HUDEP-2 (cell line): Measurements from ENCODE around the gene SMIM36.
"Not testable (repeated sequence)": the region's sequence is repeated elsewhere in the genome, so short reads cannot be mapped to it uniquely, and the experiment has no call there.

Experiments
- DNase-seq, 76 experiments: peaks; one replicate each; lab custom pipeline; 2025; ENCODE audit not compliant: unreplicated experiment in 76 of 76; lab: John Stamatoyannopoulos, UW

Gene SMIM36

DNA sequence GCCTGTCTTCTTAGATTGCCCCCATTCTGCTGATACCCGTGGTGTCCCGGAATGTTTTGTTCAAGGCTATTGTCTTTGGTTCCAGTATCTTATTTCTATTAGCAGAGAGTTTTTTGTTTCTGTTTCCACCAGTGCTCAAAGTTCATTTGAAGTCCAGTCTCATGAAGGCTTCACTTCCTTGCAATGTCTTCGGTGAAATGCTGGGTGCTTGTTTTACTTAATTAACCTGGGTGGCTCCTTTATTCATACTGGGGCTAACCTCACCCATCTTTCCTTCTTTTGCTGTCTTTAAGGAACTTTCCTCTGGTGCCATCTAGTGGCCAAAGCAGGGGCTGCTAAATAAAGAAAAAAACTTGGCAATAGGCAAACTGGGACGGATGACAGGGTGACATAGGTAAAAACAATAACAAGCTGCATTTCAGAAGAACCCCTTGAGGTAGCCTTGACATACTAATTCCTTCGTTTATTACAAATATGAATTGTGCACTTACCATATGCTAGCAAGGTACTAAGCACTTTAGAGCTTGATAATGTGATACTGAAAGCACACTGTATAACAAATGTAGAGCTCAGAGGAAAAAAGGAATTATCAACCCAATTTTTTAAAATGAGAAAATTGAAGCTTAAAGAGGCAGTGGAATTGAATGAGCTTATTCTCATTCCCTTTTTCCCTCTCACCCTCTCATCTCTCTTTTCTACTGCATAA lies 2.8 kb upstream of the SMIM36 start:
- peak in 70 of 76 experiments; percentile 3 to 85 (median 53) for DNase-seq

DNA sequence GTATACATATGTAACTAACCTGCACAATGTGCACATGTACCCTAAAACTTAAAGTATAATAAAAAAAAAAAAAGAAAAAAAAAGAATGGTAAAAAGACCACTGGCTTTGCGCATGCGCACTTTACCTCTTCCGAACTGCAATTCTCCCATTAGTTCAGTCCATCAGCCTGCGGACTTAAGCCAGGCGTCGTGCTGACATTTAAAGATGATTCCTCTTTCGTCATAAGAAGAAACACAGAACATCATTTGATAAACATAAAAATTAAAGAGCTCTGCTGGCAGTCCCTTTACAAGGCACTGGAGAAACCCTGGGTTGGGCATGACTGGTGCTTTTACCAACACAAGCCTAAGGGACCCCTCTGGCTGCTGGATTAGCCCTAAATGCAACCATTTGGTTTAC lies 3.6 kb downstream of the SMIM36 start:
- DNase-seq, result not testable (repeated sequence)

DNA sequence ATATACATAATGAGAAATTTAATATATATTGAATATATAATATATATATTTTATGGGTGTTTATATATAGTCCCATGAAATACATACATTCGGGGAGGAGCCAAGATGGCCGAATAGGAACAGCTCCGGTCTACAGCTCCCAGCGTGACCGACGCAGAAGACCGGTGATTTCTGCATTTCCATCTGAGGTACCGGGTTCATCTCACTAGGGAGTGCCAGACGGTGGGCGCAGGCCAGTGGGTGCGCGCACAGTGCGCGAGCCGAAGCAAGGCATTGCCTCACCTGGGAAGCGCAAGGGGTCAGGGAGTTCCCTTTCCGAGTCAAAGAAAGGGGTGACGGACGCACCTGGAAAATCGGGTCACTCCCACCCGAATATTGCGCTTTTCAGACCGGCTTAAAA lies 9.6 kb downstream of the SMIM36 start:
- not testable (repeated sequence) for DNase-seq

DNA sequence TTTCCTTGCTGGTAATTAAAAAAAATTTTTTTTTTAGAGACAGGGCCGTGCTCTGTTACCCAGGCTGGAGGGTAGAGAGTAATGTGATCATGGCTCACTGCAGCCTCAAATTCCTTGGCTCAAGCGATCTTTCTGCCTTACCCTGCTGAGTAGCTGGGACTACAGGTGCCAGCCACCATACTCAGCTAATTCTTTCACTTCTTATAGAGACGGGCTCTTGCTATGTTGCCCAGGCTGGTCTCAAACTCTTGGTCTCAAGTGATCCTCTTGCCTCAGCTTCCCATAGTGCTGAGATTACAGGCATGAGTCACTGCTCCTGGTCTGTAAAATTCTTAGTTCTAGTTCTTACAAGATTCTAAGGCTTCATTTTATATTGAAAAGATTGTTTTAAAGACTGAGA lies 11.1 kb downstream of the SMIM36 start:
- DNase-seq, result no peak

DNA sequence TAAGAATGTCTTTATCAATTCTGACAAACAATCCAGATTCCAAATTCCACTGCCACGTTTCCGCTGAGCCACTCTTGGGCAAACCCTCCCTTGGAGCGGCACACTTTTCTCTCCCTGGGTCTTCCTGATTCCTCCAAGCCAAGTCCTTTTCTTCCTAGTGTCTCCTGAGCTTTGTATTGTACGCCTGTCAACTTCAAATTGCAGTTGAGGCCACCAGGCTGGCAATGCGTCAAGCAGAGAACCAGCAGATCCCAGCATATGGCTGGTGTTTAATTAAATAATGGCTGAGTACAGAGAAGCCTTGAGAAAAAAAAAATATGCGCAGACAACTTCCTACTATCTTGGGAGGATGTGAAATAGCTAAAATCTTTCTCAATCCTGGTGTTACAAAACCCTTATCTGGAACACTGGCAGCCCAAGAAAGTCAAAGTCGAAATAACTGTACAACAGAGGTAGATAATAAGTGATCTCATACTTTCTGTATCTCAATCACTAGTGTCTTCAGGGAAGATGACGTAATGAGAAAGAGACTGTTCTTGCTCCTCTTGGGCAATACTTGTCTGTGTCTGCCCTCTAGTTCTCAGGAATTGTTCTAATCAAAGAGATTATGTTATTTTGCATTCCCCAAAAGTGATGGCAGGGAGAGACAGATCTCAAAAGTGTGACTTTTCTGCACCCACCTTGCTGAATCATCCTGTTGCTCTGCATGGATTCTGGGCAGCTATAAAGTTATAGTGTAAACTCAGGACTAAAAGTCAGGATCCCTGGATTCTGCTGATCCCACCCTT lies 15.0 kb downstream of the SMIM36 start:
- DNase-seq, result peak in 5 of 76 experiments; percentile 6 to 48 (median 13)

DNA sequence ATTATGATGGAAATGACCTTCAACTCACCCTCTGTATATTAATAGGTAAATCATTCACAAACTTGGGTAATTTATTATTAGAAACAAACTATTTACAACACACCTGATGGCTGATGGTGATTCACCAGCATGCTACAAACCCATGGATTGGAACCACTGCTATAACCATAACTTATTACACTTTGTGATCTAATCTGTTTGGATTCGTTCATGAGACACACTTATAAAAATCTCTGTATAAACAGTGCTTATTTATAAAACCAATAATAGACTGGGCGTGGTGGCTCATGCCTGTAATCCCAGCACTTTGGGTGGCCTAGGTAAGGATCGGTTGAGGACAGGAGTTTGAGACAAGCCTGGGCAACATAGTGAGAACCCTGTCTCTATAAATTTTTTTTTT lies 16.0 kb downstream of the SMIM36 start:
- DNase-seq, result no peak

DNA sequence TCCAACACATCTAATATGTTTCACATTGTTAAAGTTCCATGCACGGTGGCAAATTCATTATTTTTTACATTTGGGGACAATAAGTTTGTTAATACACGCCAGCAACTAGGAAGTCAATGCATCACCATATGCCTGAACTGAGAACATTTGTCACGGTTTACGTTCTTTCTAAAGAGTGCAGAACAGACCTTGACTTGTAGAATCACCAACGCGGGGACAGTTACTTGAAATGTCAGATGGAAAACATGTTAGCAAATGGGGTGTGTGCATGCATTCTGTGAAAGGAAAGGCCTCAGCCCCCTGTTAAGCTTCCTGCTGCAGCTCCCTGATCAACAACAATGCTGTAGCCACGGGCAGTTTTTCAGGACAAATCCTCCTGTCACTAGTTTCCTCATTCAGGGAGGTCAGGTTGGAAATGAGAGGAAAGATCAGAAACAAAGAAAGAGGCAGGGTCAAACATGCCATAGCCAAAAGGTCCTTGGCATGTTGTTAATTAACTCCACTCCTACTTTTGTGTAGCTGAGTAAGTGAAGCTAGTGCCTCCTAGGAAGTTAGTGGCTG lies 18.4 kb downstream of the SMIM36 start:
- DNase-seq, result no peak

DNA sequence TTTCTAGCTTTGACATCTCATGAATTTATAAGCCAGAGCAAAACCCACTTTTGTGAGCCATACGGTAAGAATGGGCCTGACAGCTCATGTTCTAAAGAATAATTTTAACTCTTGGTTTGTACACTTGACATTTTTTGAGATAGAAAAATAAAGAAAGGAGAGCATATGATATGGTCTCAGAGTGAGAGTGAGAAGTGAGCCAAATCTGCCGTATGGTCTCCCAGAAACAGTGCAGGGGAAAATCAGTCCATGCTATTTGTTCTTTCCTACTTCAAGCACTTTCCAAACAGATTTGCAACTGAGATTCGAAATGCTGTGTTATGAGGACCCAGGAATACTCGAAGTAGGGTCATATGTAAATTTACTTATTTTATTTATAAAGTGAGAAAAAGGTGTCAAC lies 20.9 kb downstream of the SMIM36 start:
- no peak for DNase-seq

DNA sequence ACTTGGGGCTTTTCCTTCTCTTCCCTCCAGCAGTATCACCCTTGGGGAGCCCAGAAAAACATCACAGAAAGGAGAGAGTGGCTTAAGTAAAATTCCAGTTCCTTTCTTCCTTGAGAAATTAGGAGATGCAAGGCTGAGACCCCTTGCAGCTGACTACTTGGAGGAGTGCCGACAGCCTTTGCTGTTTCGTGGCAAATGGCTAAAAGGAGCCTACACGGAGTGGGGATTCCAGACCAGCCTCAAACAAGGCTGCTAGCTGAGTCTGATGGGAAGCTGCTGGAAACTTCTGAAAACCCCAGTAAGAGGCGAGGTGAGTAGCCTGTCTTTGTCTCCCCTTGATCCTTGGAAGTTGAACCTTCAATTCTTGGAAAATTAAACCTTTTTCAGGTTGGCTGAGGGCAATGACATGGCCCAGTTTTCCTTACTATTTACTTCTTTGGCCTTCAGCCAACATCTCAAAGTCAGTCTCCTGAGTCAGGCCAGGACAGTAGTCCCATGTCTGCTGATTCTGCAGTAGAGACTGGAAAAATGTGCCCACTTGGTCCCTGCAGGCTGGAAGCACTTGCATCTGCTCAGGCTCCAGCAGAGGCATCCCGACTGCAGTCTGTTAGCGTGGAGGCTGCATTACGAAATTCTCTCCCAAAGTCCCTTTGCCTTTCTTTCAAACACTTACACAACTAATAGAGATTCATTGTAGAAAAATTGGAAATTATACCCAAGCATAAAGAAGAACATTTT lies 23.4 kb downstream of the SMIM36 start:
- no peak for DNase-seq

DNA sequence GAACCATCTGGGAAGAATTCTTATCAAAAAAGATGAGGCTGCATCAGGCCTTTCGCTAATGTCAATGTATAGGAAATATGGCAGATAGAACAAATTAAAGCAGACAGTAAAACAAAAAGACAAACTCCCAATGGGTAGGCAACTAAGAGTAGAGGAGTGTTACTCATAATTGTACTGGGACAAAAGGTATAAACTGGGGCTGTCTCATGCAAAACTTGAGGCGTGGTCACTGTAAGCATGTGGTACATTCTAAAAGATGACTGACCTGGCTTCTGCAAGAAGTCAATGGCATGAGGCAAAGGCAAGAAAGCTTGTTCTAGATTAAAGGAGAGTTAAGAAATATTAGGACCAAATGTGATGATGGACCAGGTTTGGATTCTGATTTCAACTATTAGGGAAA lies 26.7 kb downstream of the SMIM36 start:
- no peak for DNase-seq

DNA sequence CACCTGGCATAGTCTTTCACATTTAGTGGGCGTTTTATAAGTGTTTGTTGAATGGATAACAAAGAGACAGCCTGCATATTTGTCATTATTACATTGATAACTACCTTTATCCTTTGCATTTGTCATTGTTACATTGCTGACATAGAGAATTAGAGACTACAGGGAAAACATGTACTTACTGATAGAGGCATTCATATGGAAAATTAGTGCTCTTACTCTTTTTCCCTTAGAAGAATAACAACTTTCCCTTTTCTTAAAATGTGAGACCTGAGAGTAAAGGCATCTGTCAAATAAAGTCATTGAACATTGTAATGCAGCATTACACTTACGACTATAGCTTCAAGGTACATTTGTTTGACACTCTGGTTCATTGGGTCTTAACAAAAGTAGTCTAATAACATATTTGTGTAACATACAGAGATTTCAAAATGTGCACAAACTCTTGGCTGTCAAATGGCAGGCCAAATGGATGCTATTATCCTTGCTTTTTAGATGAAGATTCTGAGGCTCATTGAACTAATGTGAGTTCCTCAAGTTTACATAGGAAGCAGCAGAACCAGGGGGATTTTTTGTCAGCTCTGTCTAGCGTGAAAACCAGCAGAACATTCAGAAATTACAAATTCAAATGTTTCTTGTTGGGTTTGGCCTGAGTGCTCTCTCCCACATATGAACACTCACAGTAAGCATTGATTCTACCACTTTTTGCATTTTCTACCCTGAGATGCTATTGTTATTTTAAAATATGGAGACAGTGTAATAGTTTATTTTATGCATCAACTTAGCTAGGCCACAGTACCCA lies 28.5 kb downstream of the SMIM36 start:
- no peak for DNase-seq

DNA sequence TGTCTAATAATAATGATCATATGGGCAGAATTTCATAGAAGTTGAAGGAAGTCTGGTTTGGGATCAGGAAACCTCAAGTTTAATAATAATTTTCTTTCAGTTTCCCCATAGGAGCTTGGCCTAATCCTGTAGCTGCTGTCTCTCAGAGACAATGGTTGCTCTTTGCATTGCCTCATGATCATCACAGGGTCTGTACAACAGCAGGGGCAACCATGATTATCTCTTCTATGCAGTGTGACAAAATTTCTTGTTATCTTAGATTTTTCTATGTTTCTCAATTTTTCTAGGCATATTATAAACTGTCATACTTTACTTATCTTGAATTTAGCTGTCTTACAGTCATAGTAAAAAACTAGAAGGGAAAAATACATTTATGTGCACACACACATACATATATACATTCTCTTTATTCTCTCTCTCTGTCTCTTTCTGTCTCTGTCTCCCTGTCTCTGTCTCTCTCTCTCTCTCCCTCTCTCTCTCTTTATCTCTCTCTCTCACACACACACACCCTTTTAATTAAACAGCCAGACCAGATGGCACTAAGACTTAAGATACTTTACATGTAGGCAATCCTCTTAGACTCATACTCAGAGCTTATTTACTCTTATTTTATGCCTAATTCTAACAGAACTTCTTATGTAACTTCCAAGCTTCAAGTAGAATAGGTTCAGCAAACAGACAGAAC lies 30.5 kb downstream of the SMIM36 start:
- DNase-seq, result peak in 16 of 76 experiments; percentile 7 to 67 (median 24)

DNA sequence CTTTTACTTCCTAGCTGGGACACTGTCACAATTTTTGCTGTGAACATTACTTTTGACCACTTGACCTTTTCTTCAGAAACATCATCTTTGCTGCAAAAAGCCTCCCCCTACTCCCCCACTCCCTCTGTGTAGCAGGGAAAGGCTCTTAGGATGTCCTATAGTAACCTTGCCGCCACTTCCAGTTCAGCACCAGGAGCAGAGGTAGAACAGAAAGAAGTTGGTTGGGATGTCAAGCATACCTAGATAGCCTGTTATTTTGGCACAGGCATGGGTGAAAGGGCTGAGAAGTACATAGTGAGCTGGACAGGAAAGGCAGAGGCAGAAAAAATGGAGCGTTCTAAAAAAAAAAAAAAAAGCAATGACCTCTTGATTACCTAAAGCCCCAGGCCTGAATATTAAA lies 31.3 kb downstream of the SMIM36 start:
- DNase-seq, result no peak

DNA sequence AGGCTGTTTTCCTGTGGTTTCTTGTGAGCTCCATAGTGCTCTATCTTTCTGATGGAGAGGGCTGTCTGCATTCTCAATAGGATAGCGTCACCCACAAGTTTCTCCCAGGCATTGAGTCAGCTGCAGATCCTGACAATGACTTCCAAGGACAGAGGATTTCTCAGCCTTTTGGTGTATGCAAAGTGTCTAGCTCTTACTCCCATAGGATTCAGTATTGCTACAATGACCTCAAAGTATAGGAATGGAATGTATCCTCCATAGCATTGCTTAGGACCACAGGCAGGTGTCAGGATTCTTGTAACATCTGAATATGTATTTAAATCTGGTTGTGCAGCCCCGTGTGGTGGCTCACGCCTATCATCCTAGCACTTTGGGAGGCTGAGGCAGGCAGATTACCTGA lies 32.3 kb downstream of the SMIM36 start:
- no peak for DNase-seq

DNA sequence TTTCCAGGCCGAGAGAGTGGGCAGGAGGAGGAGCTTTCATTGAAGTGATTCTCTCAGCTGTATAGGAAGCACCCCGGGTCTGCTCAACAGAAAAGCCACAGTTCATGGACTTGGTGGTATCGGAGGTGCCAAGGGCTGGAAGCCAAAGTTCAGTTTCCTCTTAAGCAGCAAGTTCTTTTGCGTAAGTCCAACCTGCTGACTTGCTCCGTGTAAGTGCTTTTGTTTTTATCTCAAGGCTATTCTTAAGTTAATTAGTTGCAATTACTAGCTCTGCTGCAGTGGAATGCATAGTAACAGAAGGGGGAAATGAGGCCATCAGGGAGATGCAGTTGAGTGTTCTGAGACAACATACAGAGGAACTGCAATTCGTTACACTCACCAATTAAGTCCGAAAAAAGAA lies 44.6 kb downstream of the SMIM36 start:
- DNase-seq, result no peak

DNA sequence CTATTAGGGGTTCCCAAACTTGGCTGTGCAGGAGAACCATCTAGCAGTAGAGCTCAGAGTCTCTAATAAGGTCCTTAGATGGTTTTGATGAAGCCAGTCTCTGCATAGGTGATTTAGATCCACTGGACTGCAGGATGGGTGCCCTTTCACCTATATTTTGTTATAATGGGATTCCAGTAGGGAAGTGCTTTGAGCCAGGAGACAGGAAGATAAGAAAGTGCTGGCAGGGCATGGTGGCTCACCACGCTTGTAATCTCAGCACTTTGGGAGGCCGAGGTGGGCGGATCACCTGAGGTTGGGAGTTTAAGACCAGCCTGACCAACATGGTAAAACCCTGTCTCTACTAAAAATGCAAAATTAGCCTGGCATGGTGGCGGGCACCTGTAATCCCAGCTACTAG lies 45.5 kb downstream of the SMIM36 start:
- DNase-seq, result not testable (repeated sequence)

DNA sequence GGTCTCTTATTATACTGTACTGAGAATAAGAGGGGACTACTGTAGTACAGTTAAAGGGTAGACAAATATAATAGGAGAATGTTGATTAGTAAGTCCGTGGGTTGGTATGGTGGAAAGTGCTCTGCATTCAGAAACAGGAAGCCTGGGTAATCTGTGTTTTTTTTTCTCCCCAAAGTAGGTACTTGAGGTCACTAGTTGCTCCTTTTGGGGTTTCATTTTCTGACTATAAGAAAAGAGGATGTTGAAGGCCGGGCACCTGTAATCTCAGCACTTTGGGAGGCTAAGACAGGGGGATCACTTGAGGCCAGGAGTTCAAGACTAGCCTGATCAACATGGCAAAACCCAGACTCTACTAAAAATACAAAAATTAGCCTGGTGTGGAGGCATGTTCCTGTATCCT lies 47.7 kb downstream of the SMIM36 start:
- DNase-seq, result no peak

DNA sequence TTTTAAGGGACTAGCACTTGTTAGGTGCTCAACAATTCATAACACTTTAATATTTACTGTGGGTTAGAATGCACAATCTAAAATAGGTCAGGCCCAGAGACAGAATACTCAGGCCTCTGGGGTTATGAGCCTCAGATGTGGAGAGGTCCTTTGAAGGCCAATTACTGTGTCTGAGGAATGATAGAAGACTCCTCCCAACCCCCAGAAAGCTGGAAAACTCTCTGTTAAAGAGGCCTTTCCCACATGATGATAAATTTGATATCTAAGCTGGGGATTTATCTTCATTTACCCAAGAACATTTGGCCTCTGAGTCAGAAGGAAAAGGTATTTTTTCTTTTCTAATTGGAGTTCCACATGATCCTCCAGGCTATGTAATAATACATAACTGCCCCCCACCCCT lies 48.5 kb downstream of the SMIM36 start:
- no peak for DNase-seq

DNA sequence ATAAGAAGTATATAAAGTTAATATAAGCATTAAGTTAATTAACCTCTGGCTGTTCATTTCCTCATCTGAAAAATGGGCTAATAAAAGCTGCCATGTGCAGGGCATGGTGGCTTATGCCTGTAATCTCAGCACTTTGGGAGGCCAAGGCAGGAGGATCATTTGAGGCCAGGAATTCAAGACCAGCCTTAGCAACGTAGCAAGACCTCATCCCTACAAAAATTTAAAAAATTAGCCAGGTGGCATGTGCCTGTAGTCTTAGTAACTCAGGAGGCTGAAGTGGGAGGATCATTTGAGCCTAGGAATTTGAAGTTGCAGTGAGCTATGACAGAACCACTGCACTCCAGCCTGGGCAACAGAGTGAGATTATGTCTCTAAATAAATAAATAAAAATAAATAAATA lies 49.0 kb downstream of the SMIM36 start:
- DNase-seq, result no peak

DNA sequence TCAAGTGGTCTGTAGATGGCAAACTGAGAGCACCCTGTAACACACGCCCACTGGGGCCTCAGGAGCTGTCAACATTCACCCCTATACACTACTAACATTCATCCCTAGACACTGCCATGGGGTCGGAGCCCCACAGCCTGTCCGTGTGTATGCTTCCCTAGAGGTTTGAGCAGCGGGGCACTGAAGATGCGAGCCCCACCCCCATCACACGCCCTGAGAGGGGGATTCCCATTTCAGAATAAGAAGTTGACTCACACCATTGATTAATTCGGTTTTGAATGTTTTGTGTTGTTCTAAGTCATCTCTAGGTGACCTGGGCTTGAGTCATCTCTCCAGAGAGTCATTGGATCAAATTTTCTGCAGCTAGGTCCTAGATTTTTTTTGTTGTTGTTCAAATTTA lies 52.3 kb downstream of the SMIM36 start:
- no peak for DNase-seq
